ENCODE data around the gene B3GNT5. TPM values are rescaled to one million over a fixed set of nuclear protein-coding genes. Genes with fewer than 3 reads are reported as not detected.

The B3GNT5 gene
- total and polyA plus RNA-seq, 2 of the 8 experiments (the other 6 are each of a cell fraction or from before 2014, with no cell fraction given) = 2.4 to 9.7 TPM

- TF ChIP-seq, protein P1, sequence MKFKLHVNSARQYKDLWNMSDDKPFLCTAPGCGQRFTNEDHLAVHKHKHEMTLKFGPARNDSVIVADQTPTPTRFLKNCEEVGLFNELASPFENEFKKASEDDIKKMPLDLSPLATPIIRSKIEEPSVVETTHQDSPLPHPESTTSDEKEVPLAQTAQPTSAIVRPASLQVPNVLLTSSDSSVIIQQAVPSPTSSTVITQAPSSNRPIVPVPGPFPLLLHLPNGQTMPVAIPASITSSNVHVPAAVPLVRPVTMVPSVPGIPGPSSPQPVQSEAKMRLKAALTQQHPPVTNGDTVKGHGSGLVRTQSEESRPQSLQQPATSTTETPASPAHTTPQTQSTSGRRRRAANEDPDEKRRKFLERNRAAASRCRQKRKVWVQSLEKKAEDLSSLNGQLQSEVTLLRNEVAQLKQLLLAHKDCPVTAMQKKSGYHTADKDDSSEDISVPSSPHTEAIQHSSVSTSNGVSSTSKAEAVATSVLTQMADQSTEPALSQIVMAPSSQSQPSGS (IDR thresholded peaks at IDR 0.05; ENCODE audit: low read length) = no peak
Measured at GRCh38 chr3:183239046-183239445, 14.0 kb upstream of the B3GNT5 start (continued).

Data from H1 (cell line).